Vagina (tissue), 2 donors: ENCODE measurements around the gene TWF2.

ENCODE experiments used
- CTCF ChIP-seq, 3 experiments: fragments of 450-650 bp in 2 of 3; fragments of 200-600 bp in 1 of 3; sonication (generic) in 1 of 3; IDR thresholded peaks; one replicate each; pipeline ENCODE4 v1.5.1; 2017 to 2019; ENCODE audit warnings: antibody characterized with exemption in 3 of 3, mild to moderate bottlenecking in 2 of 3, moderate library complexity in 2 of 3
- POLR2A ChIP-seq, 2 donors: fragments of 450-650 bp; IDR thresholded peaks; one replicate each; pipeline ENCODE4 v1.6.1; 2017; ENCODE audit warnings: antibody characterized with exemption in 2 of 2, mild to moderate bottlenecking in 2 of 2, moderate library complexity in 2 of 2
- POLR2AphosphoS5 ChIP-seq, 2 donors: sonication (generic); formaldehyde crosslinking; IDR thresholded peaks; one replicate each; pipeline ENCODE4 v1.9.0; 2017; ENCODE audit warnings: antibody characterized with exemption in 2 of 2, mild to moderate bottlenecking in 2 of 2, low read depth in 1 of 2; ENCODE audit not compliant: insufficient read depth in 1 of 2

- TF ChIP-seq CTCF (IDR thresholded peaks at IDR 0.05), result no peak
- TF ChIP-seq POLR2A (IDR thresholded peaks at IDR 0.05), result no peak
- no peak for TF ChIP-seq POLR2AphosphoS5 (IDR thresholded peaks at IDR 0.05; ENCODE audit: insufficient read depth in 1 of 2, low read depth in 1 of 2)
Measured at GRCh38 chr3:52236424-52236886, 2.5 kb downstream of the TWF2 start.
